GM19397 (cell line): ENCODE data around the gene SGO2.
"Not testable (repeated sequence)": the region's sequence is repeated elsewhere in the genome, so short reads cannot be mapped to it uniquely, and the experiment has no call there.

Source experiments
- ATAC-seq: cut with Tn5 transposase; IDR thresholded peaks from one replicate; pipeline ENCODE4 v1.9.1; 2021; ENCODE audit warnings: mild to moderate bottlenecking, moderate library complexity; ENCODE audit not compliant: unreplicated experiment

The SGO2 gene

DNA sequence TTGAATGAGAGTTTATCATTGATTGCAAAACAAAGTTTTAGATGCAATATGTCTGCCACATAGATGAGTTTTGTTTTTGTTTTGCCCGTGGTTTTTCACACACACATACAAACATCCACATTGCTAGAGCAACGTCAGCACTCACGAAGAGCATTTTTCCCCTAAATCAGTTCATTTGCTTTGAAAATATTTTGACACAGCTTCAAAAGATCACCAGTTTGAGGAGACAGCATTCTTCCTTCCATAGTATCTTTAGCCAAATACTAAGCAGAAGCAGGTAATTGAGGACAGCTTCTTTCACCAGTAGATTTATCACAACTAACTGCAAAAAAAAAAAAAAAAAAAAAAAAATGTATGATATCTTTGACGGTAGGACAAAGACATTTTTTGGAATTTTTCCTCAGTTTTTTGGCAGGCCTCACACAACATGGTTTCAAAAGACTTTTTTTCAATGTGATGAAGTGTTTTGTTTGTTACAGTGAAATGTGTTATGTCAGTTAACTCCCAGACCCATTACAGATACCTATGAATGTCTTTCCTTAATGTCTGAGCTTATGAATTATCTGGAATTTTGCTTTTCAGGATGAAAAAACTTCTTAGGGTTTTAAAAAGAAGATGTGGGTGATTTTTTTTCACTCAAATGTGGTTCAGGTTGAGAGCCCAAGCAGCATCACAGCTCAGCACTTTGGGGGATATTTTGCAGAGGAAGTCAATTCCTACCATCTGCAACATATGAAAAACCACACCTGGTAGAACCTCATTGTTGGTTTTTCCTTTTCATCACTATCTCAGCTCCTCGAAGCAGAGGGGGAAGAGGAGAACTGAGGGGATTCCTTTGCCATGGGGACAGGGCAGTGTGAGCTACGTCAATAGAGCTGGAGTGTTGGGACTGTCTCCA, 91.4 kb downstream of the SGO2 start:
- no peak for ATAC-seq

DNA sequence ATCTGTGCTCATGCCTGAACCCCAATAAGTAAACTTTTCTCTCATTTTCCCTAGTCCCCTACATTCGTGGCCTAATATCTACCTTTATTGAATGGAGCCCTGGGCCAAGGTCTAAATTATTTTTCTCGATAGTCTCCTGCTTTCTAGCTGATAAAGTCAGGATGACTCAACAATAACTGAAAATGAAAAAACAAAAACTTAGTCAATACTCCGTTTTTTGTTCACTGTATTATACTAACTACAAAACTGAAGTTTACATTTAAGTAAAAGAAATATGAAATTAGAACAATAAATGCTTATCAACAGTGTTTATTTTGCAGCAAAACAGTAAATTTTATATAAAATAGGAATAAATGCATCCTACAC, 92.0 kb downstream of the SGO2 start:
- ATAC-seq = no peak

DNA sequence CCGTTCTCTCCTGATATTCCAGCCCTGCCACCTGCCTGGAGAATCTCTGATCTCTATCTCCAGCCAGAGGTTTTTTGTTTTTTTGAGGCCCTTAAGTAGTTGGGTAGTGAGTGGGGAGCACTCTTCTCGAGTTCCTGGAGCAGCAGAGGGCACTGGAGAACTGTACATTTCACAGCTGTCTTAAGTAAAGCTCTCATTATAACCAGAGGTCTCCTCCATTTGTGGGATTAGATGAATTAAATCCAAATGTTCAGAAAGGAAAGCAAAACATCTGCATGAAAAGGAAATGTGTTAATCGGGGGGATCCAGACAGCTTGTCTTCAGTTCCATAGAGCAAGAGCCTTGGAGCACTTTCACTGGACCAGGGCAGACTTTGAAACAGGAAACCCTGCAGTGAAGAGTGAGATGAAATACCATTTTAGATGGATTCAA, 92.6 kb downstream of the SGO2 start:
- ATAC-seq = no peak

DNA sequence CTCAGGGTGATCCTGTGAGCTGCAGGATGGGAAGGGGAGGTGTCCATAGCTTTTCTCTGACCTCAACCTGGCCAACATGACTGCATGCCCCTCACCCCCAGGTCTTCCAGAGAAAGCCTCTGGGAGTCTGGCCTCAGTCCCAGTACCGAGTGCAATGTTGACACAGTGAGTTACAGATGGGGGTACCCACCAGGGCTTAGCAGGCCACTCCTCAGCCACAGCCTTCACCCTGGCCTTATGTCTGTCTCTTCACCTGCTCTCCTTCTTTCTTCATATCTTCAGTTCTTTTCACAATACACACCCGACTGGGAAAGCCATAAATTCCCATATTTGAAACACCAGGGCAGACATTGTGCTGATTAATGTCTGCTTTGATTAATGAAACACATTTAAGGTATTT, 93.3 kb downstream of the SGO2 start:
- ATAC-seq = no peak

DNA sequence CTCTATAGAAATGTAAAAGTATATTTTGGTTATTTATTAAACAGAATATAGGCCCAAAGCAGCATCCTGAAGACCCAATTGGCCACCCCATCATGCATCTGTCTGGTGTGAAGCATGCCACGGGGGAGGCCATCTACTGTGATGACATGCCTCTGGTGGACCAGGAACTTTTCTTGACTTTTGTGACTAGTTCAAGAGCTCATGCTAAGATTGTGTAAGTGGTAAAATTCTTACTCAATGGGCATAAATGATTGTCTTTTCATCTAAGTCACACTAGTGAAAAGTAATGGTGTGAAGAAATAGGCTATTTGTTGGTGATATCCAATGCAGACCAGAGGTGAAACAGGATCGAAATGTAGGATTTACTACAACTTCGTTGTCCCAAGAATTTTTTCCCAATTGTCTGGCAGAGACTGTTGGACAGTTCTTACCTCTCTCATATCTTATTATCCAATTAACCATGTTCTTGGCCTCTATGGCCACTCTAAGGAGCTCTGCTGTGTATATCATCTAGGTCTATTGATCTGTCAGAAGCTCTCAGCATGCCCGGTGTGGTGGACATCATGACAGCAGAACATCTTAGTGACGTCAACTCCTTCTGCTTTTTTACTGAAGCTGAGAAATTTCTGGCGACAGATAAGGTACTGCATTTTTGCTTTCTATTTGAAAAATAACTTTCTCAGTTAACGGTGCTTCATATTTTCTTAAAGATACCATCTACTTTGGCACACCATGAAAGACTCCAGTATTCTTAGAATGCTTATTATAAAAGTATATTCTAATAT, 94.8 kb downstream of the SGO2 start:
- no peak for ATAC-seq

DNA sequence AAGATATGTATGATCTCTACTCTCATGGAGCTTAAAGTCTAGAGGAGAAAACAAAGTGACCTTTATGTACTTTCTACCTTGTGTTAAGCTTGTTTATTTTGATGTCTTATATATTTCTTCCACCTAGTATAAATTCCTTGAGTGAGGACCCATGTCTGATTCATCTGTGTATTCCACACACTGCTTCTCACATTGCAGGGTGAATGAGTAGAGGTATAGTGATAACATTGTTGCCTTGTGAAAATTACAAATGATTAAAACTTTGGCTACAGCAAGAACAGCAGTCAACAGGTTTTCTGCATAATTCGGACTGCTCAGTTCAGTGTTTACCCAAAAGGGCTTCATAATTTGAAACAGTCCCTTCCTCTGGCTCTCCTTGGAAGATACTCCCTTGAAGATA, 96.1 kb downstream of the SGO2 start:
- no peak for ATAC-seq

DNA sequence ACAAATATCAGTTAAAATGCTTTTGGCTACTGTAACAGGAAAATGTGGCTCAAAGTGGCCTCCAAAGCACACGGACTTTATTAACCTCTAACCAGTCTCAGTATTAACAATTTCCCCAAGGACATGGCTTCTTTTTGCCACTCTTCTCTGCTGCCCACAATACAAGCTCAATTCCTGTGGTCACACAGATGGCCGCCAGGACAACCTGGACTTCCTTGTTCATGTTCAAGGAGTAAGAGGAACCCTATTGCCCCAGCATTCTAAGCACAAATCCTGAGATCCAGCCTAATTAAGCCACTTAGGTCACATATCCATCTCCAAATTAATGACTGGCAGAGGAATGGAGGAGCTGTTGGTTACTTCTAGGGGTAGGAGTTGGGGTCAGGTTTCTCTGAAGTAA, 98.0 kb downstream of the SGO2 start:
- ATAC-seq = no peak

DNA sequence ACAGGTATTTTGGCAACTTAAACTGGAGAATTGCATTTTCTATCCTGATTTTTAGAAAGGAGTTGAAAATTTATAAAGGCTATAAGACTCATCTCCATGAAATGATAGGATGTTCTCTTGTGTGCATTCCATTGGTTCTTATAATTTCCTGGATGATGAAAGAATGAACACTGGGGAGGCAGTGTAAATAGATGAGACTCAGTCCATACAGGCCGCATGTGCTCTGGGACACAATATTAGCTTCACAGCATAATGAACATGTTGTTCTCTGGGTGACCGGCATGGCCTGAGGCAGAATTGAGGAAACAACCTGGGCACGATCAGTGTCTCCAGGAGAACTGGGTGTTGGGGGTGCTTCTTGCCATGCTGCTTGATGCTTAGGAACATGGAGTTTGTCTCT, 98.7 kb downstream of the SGO2 start:
- ATAC-seq = no peak

DNA sequence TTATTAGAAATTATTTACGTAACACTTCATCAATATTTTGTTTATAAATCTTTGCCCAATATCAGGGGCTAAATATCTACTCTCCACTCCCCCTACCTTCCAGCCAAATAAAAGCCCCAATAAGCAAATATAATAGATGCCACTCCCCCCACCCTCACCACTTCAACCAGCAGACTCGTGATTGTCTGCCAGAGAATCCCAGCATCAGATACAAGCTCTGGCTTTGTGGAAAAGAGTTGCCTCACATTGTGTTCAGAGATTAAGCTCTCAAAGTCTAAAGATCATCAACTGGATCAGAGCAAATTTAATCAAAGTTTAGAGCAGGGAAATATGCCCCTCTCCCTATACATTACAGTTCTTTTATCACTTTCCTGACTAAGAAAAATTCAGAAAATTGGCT, 99.3 kb downstream of the SGO2 start:
- ATAC-seq = no peak

DNA sequence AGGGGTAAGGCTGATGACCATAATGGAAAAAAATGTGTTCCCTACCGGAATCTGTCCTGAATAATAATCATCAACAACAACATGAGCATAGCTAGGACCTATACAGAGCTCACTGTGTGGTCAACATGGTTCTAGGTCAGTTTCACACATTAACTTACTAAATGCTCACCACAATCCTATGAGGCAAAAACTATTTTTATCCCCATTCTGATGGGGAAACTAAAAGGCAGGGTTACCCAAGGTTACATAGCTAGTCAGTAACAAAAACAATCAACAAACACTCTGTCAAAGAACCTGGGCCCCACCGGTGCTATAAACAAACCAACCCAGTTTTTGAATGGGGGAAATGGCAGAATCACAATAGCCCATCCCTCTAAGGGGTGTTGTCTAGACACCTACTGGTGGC, 100.0 kb downstream of the SGO2 start:
- no peak for ATAC-seq

DNA sequence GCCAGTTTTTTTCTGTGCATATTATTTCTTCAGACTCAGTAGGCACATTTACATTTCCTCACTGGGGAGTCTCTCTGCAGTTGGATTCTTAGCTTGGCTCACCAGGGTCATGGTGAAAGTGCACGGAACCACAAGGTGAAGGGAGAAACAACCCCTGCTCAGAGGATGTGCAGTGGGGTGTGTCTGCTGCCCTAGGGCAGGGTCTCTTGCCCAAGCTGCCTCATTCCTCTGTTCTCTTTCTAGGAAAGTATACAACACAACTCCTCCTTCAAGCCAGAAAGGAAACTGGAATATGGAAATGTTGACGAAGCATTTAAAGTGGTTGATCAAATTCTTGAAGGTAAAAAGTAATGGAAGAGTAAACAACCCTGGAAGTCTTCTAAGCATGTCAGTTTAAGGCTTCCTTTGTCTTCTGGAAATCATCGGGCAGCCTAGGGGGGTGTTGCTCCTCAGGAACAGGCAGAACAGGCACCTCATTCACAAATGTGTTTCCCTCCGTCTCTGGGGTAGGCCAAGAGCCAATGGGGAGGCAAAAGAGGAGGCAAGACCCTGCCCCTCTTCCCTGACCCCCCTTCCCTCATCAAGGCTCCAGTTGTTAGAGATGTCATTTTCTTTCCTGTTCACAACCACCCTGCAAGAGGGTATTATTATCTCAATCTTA, 101.2 kb downstream of the SGO2 start:
- no peak for ATAC-seq

DNA sequence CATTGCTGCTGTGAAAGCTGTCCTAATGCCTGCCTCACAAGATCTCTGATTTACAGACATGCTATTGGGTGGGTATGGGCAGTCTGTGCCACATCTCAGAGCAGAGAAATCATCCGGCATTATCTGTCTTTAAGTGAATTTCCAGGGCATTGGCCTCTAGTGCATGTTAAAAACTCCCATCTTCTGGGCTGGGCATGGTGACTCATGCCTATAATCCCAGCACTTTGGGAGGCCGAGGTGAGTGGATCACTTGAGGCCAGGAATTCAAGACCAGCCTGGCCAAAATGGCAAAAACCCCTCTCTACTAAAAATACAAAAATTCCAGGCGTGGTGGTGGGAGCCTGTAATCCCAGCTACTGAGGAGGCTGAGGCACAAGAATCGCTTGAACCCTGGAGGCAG, 102.5 kb downstream of the SGO2 start:
- not testable (repeated sequence) for ATAC-seq

DNA sequence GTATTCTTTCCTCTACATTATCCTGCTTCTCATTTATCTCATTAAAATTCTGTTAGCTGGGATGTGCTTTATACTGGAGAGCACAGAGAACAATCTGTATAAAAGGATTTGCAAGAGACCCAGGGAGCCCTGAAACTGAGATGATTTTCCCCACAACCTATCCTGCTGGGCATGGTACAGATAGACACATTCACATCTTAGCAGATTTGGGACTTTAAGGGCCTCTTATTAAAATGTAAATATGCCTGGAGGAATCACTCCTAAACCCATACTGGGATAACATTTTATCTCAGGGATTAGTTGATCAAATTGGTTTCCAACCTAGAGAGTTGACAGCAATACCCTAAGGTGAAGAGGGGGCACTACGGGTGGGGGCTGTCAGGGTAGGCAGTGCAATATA, 105.3 kb downstream of the SGO2 start:
- ATAC-seq = no peak
